Measurements from ENCODE around the gene NPSR1.
"Not testable (repeated sequence)": the region's sequence is repeated elsewhere in the genome, so short reads cannot be mapped to it uniquely, and the experiment has no call there.

Gene NPSR1

DNA sequence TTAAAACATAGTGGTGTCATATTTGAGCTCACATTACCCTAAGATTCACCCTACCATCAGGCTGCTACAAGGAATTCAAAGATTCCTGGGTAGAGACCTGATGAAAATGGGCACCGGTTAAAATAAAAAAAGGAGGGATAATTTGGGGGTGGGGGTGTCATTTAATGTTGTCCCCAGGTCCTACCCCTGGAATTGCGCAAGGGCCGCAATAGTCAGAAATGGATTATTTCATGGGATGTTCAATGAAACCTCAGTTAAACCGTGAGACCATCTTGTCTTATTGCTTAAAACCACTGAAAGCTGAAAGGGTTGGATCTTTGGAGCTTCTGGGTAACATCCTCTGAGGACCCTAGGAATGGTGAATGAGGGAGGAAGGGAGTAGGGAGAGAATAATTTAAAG, 216.3 kb downstream of the NPSR1 start:
- not testable (repeated sequence) for DNase-seq, ATAC-seq

DNA sequence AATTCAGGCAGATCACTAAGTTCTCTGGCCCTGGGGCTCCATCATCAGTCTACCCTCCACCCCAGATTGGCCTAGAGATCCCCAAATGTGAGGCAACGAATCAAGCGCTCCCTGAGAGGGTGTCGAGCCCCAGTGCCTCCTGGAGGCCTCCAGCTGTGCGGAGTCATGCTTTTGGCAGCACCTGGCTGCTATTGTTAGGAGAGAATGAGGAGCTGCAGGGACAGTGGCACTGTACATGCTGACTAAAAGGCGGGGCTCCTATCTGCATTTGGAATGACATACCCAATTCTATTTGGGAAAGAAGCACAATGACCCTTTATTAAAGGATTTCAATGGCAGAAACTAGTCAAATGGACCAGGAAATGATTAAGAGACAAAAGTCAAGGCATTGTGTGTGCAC, 217.5 kb downstream of the NPSR1 start:
- ATAC-seq: no peak
- no peak for DNase-seq

DNA sequence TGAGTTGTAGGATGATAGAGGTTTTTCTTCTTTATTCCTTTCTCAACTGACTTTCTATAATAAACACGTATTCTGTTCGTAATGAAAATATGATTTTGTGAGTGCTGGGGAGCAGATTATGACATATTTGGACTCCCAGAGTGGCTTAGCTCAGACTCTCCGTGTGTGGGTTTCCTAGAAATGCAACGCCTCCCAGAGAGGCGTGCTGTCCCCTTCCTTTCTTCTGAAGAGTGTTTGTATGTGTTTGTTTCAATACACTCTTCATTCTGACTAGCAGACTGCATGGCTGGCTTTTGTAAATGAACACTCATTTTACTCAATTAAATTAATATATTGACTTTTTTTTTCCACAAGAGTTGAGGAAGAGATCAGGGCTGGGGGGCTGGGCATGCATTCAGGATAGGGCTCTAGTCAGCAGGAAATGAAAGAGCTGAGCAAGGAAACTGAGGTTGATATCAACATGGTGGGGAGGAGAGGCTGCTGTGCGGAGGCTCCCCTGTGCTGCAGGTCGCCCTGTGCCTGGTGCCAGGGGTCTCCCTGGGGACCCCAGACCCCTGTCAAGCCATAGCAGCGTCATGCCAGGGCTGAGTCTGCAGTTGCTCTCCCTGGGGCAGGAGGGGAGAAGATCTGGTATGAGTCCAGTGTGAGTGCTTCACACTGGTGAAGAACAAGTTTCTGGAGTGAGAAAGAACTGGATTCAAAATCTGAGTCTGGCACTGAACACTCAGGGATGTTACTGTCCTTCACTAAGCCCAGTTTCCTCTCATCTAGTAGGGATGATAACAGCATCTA, 221.1 kb downstream of the NPSR1 start:
- DNase-seq, ATAC-seq: not testable (repeated sequence)

DNA sequence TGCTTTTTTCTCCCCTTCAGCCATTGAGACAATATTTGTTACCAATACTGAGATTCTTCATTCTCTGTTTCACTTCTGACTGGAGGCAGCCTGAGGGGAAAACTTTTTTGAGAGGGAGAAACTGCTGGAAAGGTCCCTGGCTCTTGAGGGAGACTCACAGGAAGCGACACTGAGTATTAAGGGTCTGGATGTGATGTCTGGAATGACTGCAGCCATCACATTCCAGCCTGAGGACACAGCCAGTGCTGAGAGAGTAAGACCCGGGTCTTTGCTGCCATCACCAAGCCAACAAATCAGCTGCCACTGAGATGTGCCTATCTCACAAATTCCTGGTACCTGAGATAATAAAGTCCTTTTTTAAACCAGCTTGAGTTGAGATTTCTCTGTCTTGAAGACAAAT, 221.9 kb downstream of the NPSR1 start:
- DNase-seq (no peak), ATAC-seq (no peak)

DNA sequence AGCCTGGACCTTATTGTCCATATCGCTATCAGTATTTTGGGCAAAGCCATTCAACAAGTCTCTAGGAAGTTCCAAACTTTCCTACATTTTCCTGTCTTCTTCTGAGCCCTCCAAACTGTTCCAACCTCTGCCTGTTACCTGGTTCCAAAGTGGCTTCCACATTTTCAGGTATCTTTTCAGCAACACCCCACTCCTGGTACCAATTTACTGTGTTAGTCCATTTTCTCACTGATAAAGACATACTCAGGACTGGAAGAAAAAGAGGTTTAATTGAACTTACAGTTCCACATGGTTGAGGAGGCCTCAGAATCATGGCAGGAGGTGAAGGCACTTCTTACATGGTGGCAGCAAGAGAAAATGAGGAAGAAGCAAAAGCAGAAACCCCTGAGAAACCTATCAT, 225.8 kb downstream of the NPSR1 start:
- ATAC-seq: not testable (repeated sequence)

DNA sequence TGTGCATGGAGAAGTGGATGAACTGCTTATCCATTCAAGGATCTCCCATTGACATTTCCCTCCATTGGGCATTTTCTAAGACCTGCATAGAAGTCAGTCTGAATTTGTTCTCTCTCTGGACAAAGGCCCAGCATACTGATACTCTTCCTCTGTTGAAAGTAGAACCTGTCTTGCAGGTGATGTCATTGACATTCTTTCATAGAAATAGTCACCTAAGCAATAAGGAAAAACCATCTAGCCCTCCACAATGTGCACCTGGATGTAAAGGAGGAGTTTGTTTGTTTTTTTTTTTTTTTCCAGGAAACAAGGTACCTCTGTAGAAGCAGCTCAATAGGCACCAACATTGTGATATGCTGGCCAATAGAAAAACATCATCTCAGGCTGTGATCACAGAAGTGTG, 228.8 kb downstream of the NPSR1 start:
- DNase-seq (no peak), ATAC-seq (no peak)

More for the DNA sequence above, 225.8 kb downstream of the NPSR1 start:
- DNase-seq: not testable (repeated sequence)

DNA sequence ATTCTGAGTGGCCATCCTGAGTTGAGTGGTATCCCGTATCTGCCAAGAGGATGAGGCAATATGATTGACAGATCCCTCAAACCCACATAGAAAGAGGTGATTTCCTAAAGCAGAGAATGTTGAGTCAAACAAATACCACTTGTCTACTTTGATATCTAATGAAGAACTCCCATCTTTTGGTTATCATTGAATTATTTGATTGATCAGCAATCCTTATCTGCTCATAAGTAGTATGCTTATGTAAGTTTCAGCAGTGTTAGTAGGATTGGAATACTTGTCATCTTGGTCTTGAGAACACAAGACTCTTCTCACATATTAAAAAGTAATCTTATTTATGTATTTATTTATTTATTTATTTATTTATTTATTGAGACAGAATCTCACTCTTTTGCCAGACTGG, 231.9 kb downstream of the NPSR1 start:
- DNase-seq: no peak
- no peak for ATAC-seq

DNA sequence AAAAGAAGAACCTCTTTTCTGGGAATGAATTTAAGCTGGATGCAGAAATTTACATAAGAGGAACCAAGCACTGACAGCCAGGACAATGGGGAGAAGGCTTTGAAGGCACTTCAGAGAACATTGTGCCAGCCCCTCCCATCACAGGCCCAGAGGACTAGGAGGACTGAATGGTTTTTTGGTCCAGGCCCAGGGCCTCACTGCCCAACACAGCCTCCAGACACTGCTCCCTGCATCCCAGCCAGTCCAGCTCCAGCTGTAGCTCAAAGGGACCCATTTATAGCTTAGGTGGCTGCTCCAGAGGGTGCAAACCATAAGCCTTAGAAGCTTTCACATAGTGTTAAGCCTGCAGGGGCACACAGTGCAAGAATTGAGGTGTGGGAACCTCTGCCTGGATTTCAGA, 237.2 kb downstream of the NPSR1 start:
- no peak for DNase-seq
- no peak for ATAC-seq

Data from stimulated activated naive CD8-positive, alpha-beta T cell treated with anti-CD3 and anti-CD28 coated beads, Interleukin-15, Interleukin-2, amounts not matched to agents 100 U/mL and 50 U/mL, for 24 hours (primary cell).